H4 (cell line): ENCODE measurements around the gene PPM1N. TPM values are rescaled to one million over a fixed set of nuclear protein-coding genes. Genes with fewer than 3 reads are reported as not detected.

Experiments used
- DNase-seq: peaks from one replicate; pipeline ENCODE4 v3.0.0-alpha.2; 2015; ENCODE audit warnings: low spot score
- total RNA-seq: library from RNA; depleted of rRNA; stranded (reverse); fragments of >200 nt; shearing (Covaris generic); gene quantifications from 2 replicates; pipeline ENCODE4 v1.2.3, GENCODE V29; 2014; rRNA removed

The PPM1N gene
- total RNA-seq, 1 experiment from 2014 or later, result 1.1 TPM

- no peak for DNase-seq
Observed at GRCh38 chr19:45529420-45529785, 31.2 kb downstream of the PPM1N start.

- no peak for DNase-seq
Observed at GRCh38 chr19:45531349-45531748, 33.1 kb downstream of the PPM1N start.

- DNase-seq, result no peak
Observed at GRCh38 chr19:45539459-45539858, 41.2 kb downstream of the PPM1N start.

GRCh38 chr19:45542234-45542668 lies 44.0 kb downstream of the PPM1N start:
- DNase-seq, result no peak

- no peak for DNase-seq
Observed at GRCh38 chr19:45547211-45547770, 49.0 kb downstream of the PPM1N start.

GRCh38 chr19:45547965-45548609 lies 49.8 kb downstream of the PPM1N start:
- peak; percentile 27 for DNase-seq

Other genes starting within 250 kb of the PPM1N start
- gene MARK4, start 247.2 kb upstream of the PPM1N start, total RNA-seq, result 3.7 and 5.0 TPM in 2 replicates
- not detected in 2 replicates for gene CKM, start 175.6 kb upstream of the PPM1N start, total RNA-seq
- gene KLC3, start 157.7 kb upstream of the PPM1N start, total RNA-seq, result 0.72 TPM in 1 of 2 replicates, not detected in the other
- 4.6 and 8.3 TPM in 2 replicates for gene ERCC2, start 127.9 kb upstream of the PPM1N start, total RNA-seq
- gene PPP1R13L, start 93.4 kb upstream of the PPM1N start, total RNA-seq, result 0.14 and 1.1 TPM in 2 replicates
- 6.8 and 9.0 TPM in 2 replicates for gene POLR1G, start 91.8 kb upstream of the PPM1N start, total RNA-seq
- 49.3 and 84.0 TPM in 2 replicates for gene ERCC1, start 74.5 kb upstream of the PPM1N start, total RNA-seq
- 1.2 TPM in 1 of 2 replicates, not detected in the other for gene FOSB, start 30.4 kb upstream of the PPM1N start, total RNA-seq
- gene RTN2, start 1.4 kb upstream of the PPM1N start, total RNA-seq, result 3.5 and 6.1 TPM in 2 replicates
- gene VASP, start 9.0 kb downstream of the PPM1N start, total RNA-seq, result 29.1 and 43.5 TPM in 2 replicates
- gene OPA3, start 86.4 kb downstream of the PPM1N start, total RNA-seq, result 4.8 and 5.3 TPM in 2 replicates
- gene GPR4, start 103.8 kb downstream of the PPM1N start, total RNA-seq, result not detected in 2 replicates
- gene EML2, start 141.0 kb downstream of the PPM1N start, total RNA-seq, result 5.1 and 11.7 TPM in 2 replicates
- not detected in 2 replicates for gene GIPR, start 169.8 kb downstream of the PPM1N start, total RNA-seq
- gene SNRPD2, start 193.5 kb downstream of the PPM1N start, total RNA-seq, result 318 and 326 TPM in 2 replicates
- 5.4 and 5.9 TPM in 2 replicates for gene QPCTL, start 194.2 kb downstream of the PPM1N start, total RNA-seq
- gene FBXO46, start 232.5 kb downstream of the PPM1N start, total RNA-seq, result 2.3 and 2.8 TPM in 2 replicates
- gene MEIOSIN, start 235.0 kb downstream of the PPM1N start, total RNA-seq, result not detected in 2 replicates